ENCODE results near the gene MYH9.

DNA sequence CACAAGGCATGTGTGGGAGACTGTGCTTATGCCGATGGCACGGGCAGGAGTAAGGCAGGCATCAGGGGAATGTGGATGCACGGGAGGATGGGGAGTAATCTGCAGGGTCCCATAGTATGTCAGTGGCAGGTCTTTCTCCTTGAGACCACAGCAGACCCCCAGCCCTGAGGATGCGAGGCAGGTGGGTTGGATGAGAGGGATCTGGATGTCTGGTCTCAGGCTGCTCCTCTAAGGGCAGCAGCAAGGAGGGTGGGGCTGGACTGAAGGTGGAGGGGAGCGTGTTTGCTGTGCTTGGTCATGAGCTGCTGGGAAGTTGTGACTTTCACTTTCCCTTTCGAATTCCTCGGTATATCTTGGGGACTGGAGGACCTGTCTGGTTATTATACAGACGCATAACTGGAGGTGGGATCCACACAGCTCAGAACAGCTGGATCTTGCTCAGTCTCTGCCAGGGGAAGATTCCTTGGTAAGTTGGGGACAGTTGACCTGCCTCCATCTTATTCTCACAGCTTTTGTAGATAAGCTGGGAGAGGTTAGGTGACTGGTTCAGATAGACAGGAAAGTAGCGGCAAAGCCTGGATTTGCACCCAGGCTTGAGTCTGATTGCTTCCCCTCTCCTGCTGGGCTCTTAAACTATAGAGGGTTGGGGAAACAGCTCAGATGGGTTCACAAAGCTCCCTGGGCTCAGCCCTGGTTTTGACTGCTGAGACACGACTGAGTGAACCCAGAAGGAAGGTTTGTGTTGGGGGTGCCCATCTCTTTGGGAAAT is 134.8 kb downstream of the MYH9 start, which contains the start of gene APOL1:
- TF ChIP-seq CTCF (IDR thresholded peaks at IDR 0.05) (no peak), POLR2A (IDR thresholded peaks at IDR 0.05) (peak in 2 of 3 donors; percentile 28 to 29)
